ENCODE data around the gene ZC3H11A. TPM values are rescaled to one million over a fixed set of nuclear protein-coding genes. Genes with fewer than 3 reads are reported as not detected.

ZC3H11A gene
- total and polyA plus RNA-seq, 2 experiments from 2014 or later, result 28.2 to 97.3 TPM

DNA sequence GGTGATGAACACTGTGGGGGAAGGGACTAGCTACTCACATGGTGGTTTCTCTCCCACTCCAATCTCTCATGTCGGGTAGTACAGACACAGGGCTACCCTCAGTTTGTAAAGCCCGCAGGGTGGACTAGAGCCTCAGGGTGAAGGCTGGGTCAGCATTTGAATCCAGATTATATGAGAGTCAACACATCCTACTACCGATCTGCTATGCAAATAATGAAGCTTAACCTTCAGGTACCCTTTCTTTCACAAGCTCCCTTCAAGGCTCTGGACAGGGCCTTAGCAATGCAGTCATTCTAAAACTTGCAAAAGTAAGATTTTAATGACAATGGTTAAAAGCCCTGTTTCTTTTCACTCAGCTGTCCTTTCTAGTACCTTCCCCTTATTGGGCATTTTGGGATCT, 5.5 kb upstream of the ZC3H11A start (continued):
- TF ChIP-seq, protein P1, sequence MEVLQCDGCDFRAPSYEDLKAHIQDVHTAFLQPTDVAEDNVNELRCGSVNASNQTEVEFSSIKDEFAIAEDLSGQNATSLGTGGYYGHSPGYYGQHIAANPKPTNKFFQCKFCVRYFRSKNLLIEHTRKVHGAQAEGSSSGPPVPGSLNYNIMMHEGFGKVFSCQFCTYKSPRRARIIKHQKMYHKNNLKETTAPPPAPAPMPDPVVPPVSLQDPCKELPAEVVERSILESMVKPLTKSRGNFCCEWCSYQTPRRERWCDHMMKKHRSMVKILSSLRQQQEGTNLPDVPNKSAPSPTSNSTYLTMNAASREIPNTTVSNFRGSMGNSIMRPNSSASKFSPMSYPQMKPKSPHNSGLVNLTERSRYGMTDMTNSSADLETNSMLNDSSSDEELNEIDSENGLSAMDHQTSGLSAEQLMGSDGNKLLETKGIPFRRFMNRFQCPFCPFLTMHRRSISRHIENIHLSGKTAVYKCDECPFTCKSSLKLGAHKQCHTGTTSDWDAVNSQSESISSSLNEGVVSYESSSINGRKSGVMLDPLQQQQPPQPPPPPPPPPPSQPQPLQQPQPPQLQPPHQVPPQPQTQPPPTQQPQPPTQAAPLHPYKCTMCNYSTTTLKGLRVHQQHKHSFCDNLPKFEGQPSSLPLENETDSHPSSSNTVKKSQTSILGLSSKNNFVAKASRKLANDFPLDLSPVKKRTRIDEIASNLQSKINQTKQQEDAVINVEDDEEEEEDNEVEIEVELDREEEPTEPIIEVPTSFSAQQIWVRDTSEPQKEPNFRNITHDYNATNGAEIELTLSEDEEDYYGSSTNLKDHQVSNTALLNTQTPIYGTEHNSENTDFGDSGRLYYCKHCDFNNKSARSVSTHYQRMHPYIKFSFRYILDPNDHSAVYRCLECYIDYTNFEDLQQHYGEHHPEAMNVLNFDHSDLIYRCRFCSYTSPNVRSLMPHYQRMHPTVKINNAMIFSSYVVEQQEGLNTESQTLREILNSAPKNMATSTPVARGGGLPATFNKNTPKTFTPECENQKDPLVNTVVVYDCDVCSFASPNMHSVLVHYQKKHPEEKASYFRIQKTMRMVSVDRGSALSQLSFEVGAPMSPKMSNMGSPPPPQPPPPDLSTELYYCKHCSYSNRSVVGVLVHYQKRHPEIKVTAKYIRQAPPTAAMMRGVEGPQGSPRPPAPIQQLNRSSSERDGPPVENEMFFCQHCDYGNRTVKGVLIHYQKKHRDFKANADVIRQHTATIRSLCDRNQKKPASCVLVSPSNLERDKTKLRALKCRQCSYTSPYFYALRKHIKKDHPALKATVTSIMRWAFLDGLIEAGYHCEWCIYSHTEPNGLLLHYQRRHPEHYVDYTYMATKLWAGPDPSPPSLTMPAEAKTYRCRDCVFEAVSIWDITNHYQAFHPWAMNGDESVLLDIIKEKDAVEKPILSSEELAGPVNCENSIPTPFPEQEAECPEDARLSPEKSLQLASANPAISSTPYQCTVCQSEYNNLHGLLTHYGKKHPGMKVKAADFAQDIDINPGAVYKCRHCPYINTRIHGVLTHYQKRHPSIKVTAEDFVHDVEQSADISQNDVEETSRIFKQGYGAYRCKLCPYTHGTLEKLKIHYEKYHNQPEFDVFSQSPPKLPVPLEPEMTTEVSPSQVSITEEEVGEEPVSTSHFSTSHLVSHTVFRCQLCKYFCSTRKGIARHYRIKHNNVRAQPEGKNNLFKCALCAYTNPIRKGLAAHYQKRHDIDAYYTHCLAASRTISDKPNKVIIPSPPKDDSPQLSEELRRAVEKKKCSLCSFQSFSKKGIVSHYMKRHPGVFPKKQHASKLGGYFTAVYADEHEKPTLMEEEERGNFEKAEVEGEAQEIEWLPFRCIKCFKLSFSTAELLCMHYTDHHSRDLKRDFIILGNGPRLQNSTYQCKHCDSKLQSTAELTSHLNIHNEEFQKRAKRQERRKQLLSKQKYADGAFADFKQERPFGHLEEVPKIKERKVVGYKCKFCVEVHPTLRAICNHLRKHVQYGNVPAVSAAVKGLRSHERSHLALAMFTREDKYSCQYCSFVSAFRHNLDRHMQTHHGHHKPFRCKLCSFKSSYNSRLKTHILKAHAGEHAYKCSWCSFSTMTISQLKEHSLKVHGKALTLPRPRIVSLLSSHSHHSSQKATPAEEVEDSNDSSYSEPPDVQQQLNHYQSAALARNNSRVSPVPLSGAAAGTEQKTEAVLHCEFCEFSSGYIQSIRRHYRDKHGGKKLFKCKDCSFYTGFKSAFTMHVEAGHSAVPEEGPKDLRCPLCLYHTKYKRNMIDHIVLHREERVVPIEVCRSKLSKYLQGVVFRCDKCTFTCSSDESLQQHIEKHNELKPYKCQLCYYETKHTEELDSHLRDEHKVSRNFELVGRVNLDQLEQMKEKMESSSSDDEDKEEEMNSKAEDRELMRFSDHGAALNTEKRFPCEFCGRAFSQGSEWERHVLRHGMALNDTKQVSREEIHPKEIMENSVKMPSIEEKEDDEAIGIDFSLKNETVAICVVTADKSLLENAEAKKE (CRISPR knock-in tag; IDR thresholded peaks at IDR 0.05), result no peak
- TF ChIP-seq ZNF331 (CRISPR knock-in tag; IDR thresholded peaks at IDR 0.05; ENCODE audit: low read depth) (no peak), STAT1 (IDR thresholded peaks at IDR 0.05; ENCODE audit: unreplicated experiment) (no peak), CREB1 (CRISPR knock-in tag; IDR thresholded peaks at IDR 0.05; ENCODE audit: low read depth) (no peak), ZNF114 (CRISPR knock-in tag; IDR thresholded peaks at IDR 0.05) (no peak), JUNB (IDR thresholded peaks at IDR 0.05; ENCODE audit: unreplicated experiment) (no peak), POLR2AphosphoS5 (IDR thresholded peaks at IDR 0.05; ENCODE audit: low read depth) (no peak)
- TF ChIP-seq, protein P2, sequence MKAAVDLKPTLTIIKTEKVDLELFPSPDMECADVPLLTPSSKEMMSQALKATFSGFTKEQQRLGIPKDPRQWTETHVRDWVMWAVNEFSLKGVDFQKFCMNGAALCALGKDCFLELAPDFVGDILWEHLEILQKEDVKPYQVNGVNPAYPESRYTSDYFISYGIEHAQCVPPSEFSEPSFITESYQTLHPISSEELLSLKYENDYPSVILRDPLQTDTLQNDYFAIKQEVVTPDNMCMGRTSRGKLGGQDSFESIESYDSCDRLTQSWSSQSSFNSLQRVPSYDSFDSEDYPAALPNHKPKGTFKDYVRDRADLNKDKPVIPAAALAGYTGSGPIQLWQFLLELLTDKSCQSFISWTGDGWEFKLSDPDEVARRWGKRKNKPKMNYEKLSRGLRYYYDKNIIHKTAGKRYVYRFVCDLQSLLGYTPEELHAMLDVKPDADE (IDR thresholded peaks at IDR 0.05), result no peak
- TF ChIP-seq, protein P3, sequence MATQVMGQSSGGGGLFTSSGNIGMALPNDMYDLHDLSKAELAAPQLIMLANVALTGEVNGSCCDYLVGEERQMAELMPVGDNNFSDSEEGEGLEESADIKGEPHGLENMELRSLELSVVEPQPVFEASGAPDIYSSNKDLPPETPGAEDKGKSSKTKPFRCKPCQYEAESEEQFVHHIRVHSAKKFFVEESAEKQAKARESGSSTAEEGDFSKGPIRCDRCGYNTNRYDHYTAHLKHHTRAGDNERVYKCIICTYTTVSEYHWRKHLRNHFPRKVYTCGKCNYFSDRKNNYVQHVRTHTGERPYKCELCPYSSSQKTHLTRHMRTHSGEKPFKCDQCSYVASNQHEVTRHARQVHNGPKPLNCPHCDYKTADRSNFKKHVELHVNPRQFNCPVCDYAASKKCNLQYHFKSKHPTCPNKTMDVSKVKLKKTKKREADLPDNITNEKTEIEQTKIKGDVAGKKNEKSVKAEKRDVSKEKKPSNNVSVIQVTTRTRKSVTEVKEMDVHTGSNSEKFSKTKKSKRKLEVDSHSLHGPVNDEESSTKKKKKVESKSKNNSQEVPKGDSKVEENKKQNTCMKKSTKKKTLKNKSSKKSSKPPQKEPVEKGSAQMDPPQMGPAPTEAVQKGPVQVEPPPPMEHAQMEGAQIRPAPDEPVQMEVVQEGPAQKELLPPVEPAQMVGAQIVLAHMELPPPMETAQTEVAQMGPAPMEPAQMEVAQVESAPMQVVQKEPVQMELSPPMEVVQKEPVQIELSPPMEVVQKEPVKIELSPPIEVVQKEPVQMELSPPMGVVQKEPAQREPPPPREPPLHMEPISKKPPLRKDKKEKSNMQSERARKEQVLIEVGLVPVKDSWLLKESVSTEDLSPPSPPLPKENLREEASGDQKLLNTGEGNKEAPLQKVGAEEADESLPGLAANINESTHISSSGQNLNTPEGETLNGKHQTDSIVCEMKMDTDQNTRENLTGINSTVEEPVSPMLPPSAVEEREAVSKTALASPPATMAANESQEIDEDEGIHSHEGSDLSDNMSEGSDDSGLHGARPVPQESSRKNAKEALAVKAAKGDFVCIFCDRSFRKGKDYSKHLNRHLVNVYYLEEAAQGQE (IDR thresholded peaks at IDR 0.05; ENCODE audit: unreplicated experiment), result no peak
- TF ChIP-seq, protein P4, sequence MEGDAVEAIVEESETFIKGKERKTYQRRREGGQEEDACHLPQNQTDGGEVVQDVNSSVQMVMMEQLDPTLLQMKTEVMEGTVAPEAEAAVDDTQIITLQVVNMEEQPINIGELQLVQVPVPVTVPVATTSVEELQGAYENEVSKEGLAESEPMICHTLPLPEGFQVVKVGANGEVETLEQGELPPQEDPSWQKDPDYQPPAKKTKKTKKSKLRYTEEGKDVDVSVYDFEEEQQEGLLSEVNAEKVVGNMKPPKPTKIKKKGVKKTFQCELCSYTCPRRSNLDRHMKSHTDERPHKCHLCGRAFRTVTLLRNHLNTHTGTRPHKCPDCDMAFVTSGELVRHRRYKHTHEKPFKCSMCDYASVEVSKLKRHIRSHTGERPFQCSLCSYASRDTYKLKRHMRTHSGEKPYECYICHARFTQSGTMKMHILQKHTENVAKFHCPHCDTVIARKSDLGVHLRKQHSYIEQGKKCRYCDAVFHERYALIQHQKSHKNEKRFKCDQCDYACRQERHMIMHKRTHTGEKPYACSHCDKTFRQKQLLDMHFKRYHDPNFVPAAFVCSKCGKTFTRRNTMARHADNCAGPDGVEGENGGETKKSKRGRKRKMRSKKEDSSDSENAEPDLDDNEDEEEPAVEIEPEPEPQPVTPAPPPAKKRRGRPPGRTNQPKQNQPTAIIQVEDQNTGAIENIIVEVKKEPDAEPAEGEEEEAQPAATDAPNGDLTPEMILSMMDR (conservative IDR thresholded peaks at IDR 0.05; ENCODE audit: low read depth in 2 of 2), result no peak
